HG02759 (cell line): Measurements from ENCODE around the gene SLC17A8.

Experiments used
- ATAC-seq: cut with Tn5 transposase; IDR thresholded peaks from one replicate; pipeline ENCODE4 v1.9.1; 2021; ENCODE audit warnings: mild to moderate bottlenecking, moderate library complexity; ENCODE audit not compliant: unreplicated experiment

Gene SLC17A8

DNA sequence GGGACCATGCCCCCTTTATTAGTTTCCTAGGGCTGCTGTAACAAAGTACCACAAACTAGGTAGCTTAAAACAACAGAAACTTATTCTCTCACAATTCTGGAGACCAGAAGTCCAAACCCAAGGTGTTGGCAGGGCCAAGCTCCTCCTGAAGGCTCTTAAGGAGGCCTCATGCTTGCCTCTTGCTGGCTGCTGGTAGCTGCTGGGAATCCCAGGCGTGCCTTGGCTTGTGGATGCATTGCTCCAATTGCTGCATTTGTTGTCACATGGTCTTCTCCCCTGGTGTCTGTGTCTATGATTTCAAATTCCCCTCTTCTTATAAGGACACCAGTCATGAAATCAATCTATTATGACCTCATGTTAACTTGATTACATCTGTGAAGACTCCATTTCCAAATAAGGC is 11.2 kb downstream of the SLC17A8 start:
- no peak for ATAC-seq

DNA sequence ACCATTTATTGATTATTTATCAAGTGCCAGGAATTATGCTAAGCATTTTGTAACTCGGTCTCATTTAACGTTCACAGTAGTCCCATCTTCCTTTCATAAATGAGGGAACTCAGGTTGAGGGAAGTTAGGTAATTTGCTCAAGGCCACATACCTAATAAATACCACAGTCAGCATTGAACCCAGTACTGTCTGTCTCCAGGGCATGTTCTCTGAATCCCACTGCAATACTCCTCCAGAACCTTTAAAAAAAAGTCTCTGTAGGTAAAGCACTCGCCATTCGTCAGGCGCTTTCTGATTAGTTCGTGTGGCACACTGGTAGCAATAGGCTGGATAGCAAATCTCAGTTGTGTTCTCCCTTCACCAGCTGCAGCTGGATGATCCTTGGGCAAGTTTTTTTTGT is 14.3 kb downstream of the SLC17A8 start:
- no peak for ATAC-seq

DNA sequence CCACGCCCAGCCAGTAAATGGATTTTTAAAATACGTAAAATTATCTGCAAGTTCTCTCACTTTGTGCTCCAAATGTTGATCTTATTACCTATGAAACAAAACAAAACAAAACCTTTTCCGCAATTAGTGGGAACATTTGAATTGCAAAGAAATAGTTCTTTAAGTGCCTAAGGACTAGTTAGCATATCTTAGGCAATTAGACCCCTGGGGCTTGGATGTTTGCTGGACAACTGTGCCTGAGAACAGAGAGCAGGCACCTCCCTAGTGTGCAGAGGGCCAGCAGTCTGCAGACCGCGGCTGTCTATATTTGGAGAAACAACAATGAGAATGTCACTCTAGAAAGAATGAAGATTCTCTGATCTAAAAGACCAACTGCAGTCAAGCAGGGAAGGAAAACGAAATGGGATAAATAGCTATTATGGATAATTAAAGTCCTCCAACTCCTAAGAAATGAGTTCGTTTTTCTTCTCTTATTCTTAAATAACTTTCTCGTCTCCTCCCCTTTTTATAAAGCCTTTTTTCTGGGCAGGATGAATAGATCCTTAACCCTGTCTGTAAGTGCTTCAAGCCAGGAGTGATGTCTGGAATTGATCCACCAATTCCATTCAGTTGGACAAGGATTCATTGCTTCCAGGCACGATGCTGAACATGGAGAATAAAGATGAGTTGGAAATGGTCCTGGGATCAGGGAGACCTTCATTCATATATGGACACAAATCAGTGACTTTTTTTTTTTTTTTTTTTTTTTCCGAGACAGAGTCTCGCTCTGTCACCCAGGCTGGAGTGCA is 16.2 kb downstream of the SLC17A8 start:
- ATAC-seq, result no peak

DNA sequence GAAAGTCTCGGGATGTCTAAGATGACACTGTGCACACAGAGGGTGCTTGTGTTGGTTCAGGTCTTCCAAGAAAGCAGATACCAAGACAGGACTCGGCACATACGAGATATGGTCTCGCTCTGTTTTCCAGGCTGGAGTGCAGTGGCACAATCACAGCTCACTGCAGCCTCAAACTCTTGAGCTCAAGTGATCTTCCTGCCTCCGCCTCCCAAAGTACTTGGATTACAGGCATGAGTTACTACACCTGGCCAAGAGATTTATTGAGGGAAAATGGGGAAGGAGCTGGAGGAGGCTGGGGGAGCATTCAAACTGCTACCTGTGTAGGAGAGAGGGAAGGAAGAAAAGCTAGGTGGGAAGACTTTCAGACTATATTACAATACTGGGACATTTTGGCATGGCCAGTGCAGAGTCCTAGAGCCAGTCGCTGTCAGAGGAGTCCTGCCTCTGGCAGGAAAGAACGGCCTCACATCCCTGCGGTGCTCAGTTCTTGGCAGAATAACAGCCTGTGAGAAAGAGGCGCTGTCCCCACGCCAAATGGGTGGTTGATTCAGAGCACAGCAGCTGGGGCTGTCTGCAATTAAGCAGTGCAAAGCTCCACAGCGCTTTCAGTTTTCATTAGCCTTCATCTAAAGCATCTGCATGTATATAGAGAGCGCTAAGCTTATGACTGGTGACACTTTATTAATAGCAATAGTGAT is 18.3 kb downstream of the SLC17A8 start:
- no peak for ATAC-seq

DNA sequence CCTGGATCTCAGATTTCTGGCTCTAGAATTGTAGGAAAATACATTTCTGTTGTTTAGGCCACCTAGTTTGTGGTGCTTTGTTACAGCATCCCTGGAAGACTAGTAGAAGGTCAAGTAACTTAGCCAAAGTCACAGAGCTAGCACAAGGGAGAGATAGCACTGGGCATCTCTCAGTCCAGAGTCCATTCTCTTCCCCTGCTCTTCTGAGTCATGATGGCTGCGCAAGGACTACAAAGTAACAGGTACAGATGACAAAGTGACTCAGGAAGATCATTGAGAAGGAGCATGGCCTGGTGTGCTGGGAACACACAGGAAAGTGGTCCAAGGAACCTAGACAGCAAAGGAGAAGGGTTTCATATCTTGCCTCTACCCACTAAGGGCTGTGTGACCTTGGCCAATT is 19.3 kb downstream of the SLC17A8 start:
- no peak for ATAC-seq

DNA sequence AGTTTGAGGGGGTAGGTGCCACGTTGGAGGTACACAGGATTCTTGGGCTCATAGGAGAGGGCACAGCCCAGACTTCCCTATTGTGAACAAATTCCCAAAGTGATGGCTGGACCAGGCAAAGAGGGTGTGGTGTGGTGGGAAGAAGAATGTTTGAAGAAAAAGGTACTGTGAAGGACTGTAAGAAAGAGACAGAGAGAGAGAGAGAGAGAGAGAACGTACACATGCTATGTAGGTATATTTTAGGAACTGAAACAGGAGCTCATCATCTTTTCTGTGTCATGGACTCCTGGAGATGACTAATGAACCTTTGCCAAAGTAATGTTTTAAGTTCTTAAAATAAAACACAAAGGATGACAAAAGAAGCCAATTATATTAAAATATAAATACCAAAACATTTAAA is 24.5 kb downstream of the SLC17A8 start:
- ATAC-seq, result no peak

DNA sequence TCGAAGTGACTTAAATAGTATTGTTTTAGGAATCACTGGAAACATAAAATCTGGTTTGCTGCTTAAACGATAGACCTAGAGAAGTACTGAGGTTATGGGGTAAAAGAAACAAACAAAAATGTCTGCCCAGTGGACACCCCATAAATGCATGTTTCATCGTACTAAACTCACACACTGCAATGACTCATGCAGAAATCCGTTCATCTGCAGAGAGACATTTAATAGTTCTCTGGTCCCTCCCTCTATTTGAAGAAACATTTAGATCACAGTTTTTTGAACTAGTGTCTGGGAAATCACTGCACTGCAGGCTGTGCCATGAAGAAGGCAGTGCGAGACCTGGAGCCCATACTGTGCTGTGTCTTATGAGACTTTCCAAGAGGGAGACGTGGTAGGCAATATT is 25.5 kb downstream of the SLC17A8 start:
- ATAC-seq, result no peak

DNA sequence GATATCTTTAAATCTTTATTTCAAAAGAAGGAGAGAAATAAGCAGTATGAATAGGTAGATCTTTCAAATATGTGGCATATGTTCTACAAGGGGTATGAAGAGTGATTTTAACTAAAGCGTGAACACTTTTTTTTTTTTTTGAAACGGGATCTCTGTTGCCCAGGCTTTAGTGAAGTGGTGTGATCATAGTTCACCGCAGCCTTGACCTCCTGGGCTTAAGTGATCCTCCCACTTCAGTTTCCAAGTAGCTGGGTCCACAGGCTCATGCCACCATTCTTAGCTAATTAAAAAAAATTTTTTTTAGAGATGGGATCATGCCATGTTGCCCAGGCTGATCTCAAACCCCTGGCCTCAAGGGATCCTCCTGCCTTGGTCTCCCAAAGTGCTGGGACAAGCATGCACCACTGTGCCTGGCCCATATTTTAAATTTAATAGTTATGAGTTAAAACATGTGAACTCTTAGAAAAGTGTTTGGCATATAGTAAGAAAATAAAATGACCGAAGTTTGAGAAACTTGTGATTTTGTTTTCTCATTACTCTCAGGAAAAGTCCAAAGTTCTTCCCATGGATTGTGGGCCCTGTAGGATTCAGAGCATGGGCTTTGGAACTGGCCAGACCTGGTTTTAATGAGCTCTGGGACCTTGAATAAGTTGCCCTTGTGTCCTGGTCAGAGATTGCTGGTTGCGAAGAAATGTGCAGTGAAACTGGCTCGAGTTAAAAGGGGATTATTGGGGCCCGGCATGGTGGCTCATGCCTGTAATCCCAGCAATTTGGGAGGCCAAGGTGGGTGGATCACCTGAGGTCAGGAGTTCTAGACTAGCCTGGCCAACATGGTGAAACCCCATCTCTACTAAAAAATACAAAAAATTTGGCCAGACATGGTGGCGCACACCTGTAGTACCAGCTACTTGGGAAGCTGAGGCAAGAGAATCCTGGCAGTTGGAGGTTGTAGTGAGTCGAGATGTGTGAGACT is 27.0 kb downstream of the SLC17A8 start:
- ATAC-seq, result no peak

DNA sequence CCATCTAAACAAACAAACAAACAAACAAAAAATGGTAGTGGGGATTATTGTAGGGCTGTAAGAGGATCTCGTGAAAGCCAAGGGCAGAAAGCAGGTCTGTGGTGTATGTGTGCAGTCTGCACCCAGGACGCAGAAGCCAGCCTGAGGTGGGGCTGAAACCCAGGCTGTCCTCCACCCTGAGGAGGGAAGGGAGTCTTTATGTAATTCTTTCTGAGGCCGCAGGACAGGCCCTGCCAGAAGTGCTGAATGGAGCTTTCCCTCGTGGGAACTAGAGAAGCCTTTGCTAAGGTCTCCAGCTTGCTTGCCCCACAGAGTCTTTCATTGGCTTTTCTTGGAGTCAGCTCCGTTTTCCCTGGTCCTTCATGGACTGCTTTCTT is 27.7 kb downstream of the SLC17A8 start:
- ATAC-seq, result no peak

DNA sequence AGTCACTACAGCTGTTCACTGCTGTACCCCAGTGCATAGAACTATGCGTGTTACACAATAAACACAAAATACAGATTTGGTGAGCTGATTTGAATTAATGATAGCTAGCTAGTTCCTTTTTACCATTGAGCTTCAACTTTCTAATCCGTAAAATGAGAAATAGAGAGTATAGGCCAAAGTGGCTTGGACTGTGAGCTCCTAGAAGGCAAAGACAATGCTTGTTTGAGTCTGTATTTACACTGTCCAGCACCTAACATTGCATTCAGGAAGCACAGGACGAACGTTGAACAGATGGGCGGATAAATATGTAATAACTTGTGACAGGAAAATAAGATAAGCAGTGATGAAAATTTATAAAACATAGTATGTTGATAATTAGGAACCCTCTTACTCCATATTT is 31.5 kb downstream of the SLC17A8 start:
- ATAC-seq, result no peak

DNA sequence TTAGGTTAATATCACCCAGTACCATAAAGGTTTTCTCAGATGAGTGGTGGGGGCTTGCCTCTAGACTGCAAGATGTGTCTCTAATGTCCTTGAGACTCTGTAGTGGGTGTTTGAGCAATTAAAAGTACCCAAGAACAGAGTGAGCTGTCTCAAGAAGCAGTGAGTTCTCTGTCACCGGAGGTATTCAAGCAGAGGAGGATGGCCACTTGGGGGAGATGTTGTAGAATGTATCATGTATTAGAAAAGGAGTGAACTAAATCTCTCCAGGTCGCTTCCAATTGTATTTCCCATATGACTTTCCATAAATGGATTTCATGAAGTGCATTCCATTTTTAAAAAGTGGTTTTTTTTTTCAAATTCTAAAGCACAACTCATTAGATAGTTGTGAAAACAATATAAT is 35.0 kb downstream of the SLC17A8 start:
- no peak for ATAC-seq

DNA sequence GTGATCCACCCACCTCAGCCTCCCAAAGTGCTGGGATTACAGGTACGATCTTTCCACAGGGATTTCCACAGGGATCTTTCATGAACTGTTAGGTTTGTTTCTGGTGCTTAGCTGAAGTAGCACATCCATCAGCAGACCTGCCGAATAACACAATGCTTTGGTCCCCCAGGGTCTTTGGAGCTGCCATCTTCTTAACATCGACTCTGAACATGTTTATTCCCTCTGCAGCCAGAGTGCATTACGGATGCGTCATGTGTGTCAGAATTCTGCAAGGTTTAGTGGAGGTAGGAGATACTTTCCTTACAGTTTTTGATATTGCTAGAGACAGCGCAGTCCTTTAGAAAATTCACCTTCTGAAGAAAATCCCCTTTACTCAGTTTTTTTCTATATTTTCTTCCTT is 36.3 kb downstream of the SLC17A8 start:
- no peak for ATAC-seq

DNA sequence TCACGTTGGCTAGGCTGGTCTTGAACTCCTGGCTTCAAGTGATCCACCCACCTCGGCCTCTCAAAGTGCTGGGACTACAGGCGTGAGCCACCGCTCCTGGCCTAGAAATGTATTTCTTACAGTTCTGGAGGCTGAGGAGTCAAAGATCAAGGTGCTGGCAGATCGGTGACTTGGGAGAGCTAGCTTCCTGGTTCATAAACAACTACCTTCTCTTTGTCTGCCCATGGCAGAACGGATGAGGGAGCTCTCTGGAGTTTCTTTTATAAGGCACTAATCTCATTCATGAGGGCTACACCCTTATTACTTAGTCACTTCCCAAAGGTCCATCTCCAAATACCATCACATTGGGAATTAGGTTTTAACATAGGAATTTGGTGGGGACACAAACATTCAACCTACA is 38.9 kb downstream of the SLC17A8 start:
- ATAC-seq, result no peak

DNA sequence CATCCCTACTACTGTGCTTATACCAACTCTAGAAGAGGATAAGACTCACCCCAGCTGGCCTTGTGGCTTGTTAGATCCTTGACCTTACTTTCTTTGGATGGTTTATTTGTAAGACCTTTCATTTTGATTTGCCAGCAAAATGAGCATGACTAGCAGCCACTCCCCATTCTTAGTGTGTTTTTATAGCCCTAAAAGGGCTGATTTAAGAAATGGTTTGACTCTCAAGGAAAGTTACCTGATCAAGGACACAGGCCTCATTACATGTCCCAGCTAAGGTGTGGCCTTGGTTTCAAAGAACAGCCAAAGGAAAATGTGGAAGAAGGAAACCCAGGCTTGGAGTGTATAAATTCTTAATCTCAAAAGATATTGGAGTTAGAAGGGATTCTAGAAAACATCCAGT is 41.4 kb downstream of the SLC17A8 start:
- ATAC-seq, result no peak

DNA sequence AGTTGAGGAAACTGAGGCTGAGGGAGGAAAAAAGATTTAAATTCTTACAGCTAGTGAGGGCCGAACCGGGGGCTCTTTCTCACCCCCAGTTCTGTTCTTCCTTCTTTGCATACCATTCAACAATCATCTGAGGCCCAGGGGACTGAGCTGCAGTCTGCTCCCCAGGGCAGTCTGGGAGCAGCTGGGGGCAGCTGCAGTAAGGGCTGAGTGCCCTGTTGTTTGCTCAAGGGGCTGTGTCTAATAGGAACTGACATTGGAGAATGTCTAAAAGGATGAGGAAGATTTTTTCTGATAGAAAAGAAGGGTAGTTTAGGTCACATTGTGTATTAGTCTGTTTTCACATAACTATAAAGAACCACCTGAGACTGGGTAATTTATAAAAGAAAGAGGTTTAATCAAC is 42.2 kb downstream of the SLC17A8 start:
- ATAC-seq, result no peak

DNA sequence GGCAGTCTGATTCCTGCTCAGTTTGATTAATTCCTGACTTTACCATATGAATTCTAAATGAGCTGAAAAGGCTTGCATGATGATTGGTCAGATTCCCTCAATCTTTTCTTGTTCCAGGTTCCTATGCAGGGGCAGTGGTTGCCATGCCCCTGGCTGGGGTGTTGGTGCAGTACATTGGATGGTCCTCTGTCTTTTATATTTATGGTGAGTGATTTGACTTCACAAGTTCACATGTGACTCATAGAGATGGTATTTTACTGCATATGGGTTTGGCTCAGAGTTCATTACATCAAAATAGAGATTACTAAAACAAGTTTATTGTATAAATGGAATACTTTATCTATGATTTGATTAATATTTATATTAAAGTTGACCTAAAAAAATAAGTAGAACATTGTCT is 44.8 kb downstream of the SLC17A8 start:
- no peak for ATAC-seq

DNA sequence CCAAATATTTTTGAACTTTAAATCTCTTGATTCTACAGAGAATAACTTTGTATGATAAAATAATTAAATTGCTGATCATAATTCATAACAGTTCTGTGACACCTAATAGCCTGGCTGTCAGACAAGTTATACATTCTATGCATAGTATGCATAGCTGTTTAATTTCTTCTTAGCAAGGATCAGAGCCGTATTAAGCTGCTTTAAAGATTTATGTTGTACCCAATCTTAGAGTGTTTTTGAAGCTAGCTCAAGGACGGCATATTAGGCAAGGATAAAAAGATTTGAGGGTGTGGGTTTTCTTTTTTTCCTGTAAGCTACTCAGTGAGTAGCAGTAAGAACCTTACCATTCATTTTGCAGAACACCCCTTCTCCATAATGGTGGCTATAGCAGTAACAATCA is 45.9 kb downstream of the SLC17A8 start:
- ATAC-seq, result no peak

DNA sequence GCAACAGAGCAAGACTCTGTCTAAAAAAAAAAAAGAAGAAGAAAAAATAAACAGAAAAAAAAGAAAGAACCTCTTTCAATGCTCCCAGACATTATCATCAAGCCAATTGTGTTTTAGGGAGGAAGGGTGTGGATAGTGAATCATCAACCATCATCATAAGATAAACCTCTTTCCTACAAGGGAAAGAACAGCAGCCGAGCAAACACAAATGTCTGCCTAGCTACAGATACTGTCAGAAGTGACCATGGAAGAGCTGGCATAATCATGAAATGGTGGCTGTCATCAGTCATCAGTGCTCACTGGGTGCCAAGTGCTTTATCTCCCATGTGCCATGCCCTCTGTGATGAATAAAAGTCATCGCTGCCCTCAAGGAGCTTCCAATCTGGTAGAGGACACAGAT is 46.6 kb downstream of the SLC17A8 start:
- no peak for ATAC-seq

DNA sequence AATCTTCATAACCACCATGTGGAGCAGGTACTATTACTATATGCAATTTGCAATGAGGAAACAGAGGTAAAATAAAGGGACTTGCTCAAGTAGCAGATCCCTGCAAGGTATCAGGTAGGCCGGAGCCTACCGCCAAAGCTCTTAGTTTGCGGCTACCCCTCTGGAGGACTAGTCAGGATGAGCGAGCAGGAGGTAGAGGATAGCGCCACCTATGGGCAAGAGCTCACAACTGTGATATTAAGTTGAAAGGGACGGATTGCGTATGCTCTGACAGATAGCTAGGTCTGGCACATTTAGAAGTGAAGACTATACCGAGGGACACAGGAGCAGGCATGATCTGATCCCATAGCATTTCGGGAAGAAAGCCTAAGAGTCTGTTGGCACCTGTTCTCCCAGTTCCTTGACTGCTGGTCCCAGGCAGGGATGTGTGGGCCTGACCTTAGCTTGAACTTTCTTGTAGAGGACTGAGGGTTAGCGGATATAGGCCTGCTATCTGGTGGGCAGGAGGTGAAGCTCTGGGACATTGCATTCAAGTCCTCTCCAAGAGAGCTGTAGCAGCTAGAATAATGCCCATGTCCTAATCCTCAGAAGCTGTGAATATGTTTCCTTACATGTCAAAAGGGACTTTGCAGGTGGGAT is 48.0 kb downstream of the SLC17A8 start:
- ATAC-seq, result peak; percentile 77

DNA sequence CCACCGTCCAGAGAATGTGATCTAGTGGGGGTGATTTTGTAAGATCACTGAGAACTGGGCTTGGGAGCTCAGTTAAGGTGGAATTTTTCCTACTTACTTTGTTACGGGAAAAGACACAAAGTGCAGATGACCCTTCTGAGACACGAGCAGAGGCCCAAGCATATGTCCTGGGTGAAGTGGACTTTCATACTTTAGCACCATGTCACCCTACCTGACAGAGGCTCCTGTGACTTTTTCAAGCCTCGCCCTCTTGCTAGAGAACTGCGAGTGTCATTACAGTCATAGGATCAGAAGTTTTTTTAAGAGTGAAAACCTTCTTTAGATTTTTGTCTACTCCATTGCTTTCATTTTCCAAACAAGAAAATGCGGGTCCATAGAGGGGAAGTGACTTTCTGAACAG is 56.1 kb downstream of the SLC17A8 start:
- no peak for ATAC-seq

DNA sequence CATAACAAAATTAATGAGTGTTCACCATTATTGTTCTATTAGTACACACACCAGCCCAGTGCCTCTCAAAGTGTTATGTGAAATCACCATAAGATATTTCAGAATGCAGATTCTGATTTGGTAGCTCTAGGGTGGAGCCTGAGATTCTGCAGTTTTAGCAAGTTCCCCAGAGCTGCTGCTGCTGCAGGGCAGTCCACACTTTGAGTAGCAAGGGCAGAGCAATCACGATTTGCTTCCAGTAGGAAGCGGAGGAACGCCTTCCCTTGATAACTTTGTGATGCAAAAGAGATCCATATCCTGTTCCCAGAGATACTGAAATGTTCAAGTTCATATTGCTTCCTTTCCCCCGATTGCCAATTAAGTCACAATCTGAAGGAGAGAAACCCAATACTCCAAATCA is 57.9 kb downstream of the SLC17A8 start:
- ATAC-seq, result no peak
